GM23338 (cell line): ENCODE data around the gene ENPP7. TPM values are rescaled to one million over a fixed set of nuclear protein-coding genes. Genes with fewer than 3 reads are reported as not detected.

ENCODE experiments used
- ATAC-seq: fragments of 200-7000 bp; cut with Tn5 transposase; 3 replicates; pipeline ENCODE4 v1.9.1; 2020
- DNase-seq: peaks from one replicate; pipeline ENCODE4 v3.0.0-alpha.2; 2015; ENCODE audit warnings: low spot score
- H2AFZ ChIP-seq: fragments of 200-600 bp; sonication (generic); 2 replicates; pipeline ENCODE4 v1.8.0; 2016; ENCODE audit warnings: antibody characterized with exemption, mild to moderate bottlenecking, moderate library complexity
- H3F3A ChIP-seq: fragments of 200-600 bp; sonication (generic); replicated peaks from 2 replicates; pipeline ENCODE4 v1.8.0; 2017; ENCODE audit warnings: antibody characterized with exemption, mixed run types, low read depth
- H3K27ac ChIP-seq: fragments of 200-600 bp; sonication (generic); 2 replicates; pipeline ENCODE4 v1.6.1; 2016; ENCODE audit warnings: low read depth
- H3K27me3 ChIP-seq: fragments of 200-600 bp; sonication (generic); 2 replicates; pipeline ENCODE4 v1.8.0; 2016; ENCODE audit warnings: mild to moderate bottlenecking, mixed run types, moderate library complexity; ENCODE audit not compliant: insufficient read depth
- H3K36me3 ChIP-seq: fragments of 200-600 bp; sonication (generic); 2 replicates; pipeline ENCODE4 v1.8.0; 2016; ENCODE audit warnings: mild to moderate bottlenecking; ENCODE audit not compliant: insufficient read depth
- H3K4me1 ChIP-seq: fragments of 200-600 bp; sonication (generic); 2 replicates; pipeline ENCODE4 v1.8.0; 2016; ENCODE audit warnings: mild to moderate bottlenecking, moderate library complexity; ENCODE audit not compliant: insufficient read depth
- H3K4me2 ChIP-seq: fragments of 200-600 bp; sonication (generic); 2 replicates; pipeline ENCODE4 v1.7.1; 2017; ENCODE audit warnings: mixed run types
- H3K4me3 ChIP-seq: fragments of 200-600 bp; sonication (generic); 2 replicates; pipeline ENCODE4 v1.6.1; 2016; ENCODE audit warnings: mixed run types
- H3K79me2 ChIP-seq: fragments of 200-600 bp; sonication (generic); replicated peaks from 2 replicates; pipeline ENCODE4 v1.8.0; 2017; ENCODE audit warnings: mild to moderate bottlenecking; ENCODE audit not compliant: insufficient read depth
- H3K9me2 ChIP-seq: fragments of 200-600 bp; sonication (generic); 2 replicates; pipeline ENCODE4 v1.8.0; 2017; ENCODE audit not compliant: insufficient read depth
- H4K20me1 ChIP-seq: fragments of 200-600 bp; sonication (generic); replicated peaks from 2 replicates; pipeline ENCODE4 v1.8.0; 2017; ENCODE audit warnings: mild to moderate bottlenecking; ENCODE audit not compliant: insufficient read depth
- H3K27ac Mint-ChIP-seq: 2 replicates; pipeline ENCODE4 v1.8.0; 2020; ENCODE audit warnings: inconsistent platforms, mild to moderate bottlenecking, moderate library complexity, mixed read lengths
- H3K27me3 Mint-ChIP-seq: 3 replicates; pipeline ENCODE4 v1.8.0; 2022; ENCODE audit warnings: low read depth, mild to moderate bottlenecking, moderate library complexity, mixed read lengths, inconsistent platforms; ENCODE audit not compliant: insufficient read depth, poor library complexity
- H3K36me3 Mint-ChIP-seq: 3 replicates; pipeline ENCODE4 v1.8.0; 2021; ENCODE audit warnings: low read depth, mild to moderate bottlenecking, inconsistent platforms, moderate library complexity, mixed read lengths
- H3K4me1 Mint-ChIP-seq: 3 replicates; pipeline ENCODE4 v1.8.0; 2020; ENCODE audit warnings: mild to moderate bottlenecking, inconsistent platforms, mixed read lengths
- H3K4me3 Mint-ChIP-seq: 3 replicates; pipeline ENCODE4 v1.8.0; 2021; ENCODE audit warnings: moderate library complexity, mild to moderate bottlenecking, inconsistent platforms, mixed read lengths
- H3K9me3 Mint-ChIP-seq: 3 replicates; pipeline ENCODE4 v1.8.0; 2020; ENCODE audit warnings: moderate library complexity, mild to moderate bottlenecking, inconsistent platforms, mixed read lengths
- CREB1 ChIP-seq: fragments of 250-450 bp; sonication (Bioruptor Pico); IDR thresholded peaks from 2 replicates; pipeline ENCODE4 v1.5.0; 2020; ENCODE audit warnings: low read depth, mild to moderate bottlenecking, moderate library complexity
- EZH2 ChIP-seq: fragments of 200-600 bp; sonication (generic); IDR thresholded peaks from one replicate; pipeline ENCODE4 v1.8.0; 2017; ENCODE audit warnings: antibody characterized with exemption, mild to moderate bottlenecking, low read depth; ENCODE audit not compliant: unreplicated experiment
- EZH2phosphoT487 ChIP-seq: fragments of 200-600 bp; sonication (generic); IDR thresholded peaks from one replicate; pipeline ENCODE4 v1.8.1; 2018; ENCODE audit warnings: antibody characterized with exemption; ENCODE audit not compliant: unreplicated experiment
- REST ChIP-seq: IDR thresholded peaks from one replicate; pipeline ENCODE4 v1.6.1; 2018; ENCODE audit warnings: antibody characterized with exemption; ENCODE audit not compliant: unreplicated experiment
- STAT1 ChIP-seq: IDR thresholded peaks from one replicate; pipeline ENCODE4 v1.6.1; 2016; ENCODE audit warnings: antibody characterized with exemption; ENCODE audit not compliant: unreplicated experiment
- ZNF331 ChIP-seq: fragments of 250-450 bp; sonication (Bioruptor Pico); IDR thresholded peaks from 2 replicates; pipeline ENCODE4 v1.5.0; 2020; ENCODE audit warnings: low read depth, mild to moderate bottlenecking, moderate library complexity
- polyA plus RNA-seq: library from polyadenylated mRNA; unstranded; fragments of >200 nt; fragmentation: Nextera tagmentation; extraction: Ambion mirVana; gene quantifications from 2 replicates; pipeline ENCODE4 v1.2.1, GENCODE V29; 2016
- total RNA-seq: library from RNA; depleted of rRNA; stranded (reverse); fragments of >200 nt; shearing (Covaris generic); gene quantifications from 2 replicates; pipeline ENCODE4 v1.2.3, GENCODE V29; 2014

The ENPP7 gene
- total and polyA plus RNA-seq, 2 experiments from 2014 or later = not detected

DNA sequence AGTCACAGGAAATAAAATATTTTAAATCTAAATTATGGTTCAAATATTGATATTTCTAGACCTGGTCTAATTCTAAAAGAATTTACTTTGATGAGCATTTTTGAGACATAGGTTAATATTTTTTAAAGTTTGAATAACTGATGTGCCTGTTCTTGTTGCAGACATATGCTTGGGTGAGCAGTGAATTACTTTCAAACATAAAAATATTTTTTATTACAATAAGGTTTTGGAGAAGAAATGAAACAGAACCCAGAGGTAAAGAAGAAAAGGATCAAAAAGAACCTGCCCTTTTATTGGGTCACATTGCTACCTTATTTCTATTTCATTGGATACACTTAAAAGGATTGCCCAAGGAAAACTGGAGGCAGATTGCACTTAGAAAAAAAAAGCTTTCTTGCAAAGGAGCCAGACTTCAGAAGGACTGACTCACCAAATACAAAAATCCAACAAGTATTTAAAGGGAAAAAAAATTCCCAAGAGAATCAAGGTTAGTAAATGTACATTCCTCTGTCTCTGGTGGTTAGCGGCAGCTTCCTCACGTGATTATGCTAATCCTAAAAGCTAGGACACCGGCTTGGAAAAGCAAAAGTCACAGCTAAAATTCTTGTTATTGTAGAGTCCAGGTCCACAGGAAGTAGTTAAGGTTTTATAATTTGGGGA, 18.5 kb downstream of the ENPP7 start:
- Histone ChIP-seq H3K27me3 (peaks cover 56% of the 10 kb centered on the region), H2AFZ (no peak overlapping the region), H3K79me2 (no peaks in the 10 kb centered on the region), H3F3A (peaks cover 12% of the 10 kb centered on the region), H3K9me2 (no peaks in the 10 kb centered on the region), H3K36me3 (no peaks in the 10 kb centered on the region), H3K4me2 (0 out of 2 replicates have a peak overlapping the region, but pooled peaks have one; percentile 84), H3K27ac (no peak overlapping the region), H3K4me1 (peaks cover 10% of the 10 kb centered on the region), H4K20me1 (no peaks in the 10 kb centered on the region; the same call in 1 of the 2 replicates), H3K4me3 (no peak overlapping the region)
- peaks cover 58% of the 10 kb centered on the region for H3K27me3 Mint-ChIP-seq
- no peaks in the 10 kb centered on the region for H3K9me3 Mint-ChIP-seq
- TF ChIP-seq EZH2 = peak; percentile 13
- TF ChIP-seq EZH2phosphoT487 = no peak
- ATAC-seq (no peak), DNase-seq (no peak)
- H3K4me3 Mint-ChIP-seq = no peak overlapping the region
- peaks cover 13% of the 10 kb centered on the region for H3K4me1 Mint-ChIP-seq
- no peaks in the 10 kb centered on the region; the same call in 2 of the 3 replicates for H3K36me3 Mint-ChIP-seq
- H3K27ac Mint-ChIP-seq = no peak overlapping the region

- Mint-ChIP-seq H3K9me3 (no peaks in the 10 kb centered on the region), H3K27ac (no peak overlapping the region), H3K27me3 (peaks cover 54% of the 10 kb centered on the region), H3K36me3 (no peaks in the 10 kb centered on the region; the same call in 2 of the 3 replicates), H3K4me3 (no peak overlapping the region), H3K4me1 (peaks cover 13% of the 10 kb centered on the region)
- H3K27ac ChIP-seq = no peak overlapping the region
- no peak for TF ChIP-seq ZNF331 (CRISPR knock-in tag)
- TF ChIP-seq CREB1 = no peak
- no peak for TF ChIP-seq EZH2
- no peak for TF ChIP-seq REST
- no peak for TF ChIP-seq STAT1
- no peaks in the 10 kb centered on the region for H3K36me3 ChIP-seq
- H3F3A ChIP-seq = peaks cover 12% of the 10 kb centered on the region
- H4K20me1 ChIP-seq = no peaks in the 10 kb centered on the region; the same call in 1 of the 2 replicates
- H3K27me3 ChIP-seq = peaks cover 56% of the 10 kb centered on the region
- peaks cover 10% of the 10 kb centered on the region for H3K4me1 ChIP-seq
- H3K4me2 ChIP-seq = no peak overlapping the region
- ATAC-seq = no peak
- no peak overlapping the region for H2AFZ ChIP-seq
- no peak overlapping the region for H3K4me3 ChIP-seq
- H3K79me2 ChIP-seq = no peaks in the 10 kb centered on the region
- H3K9me2 ChIP-seq = no peaks in the 10 kb centered on the region
- no peak for DNase-seq
Measured at GRCh38 chr17:79749958-79750357, 19.2 kb downstream of the ENPP7 start.
